Heart right ventricle (tissue), 16 donors: ENCODE results near the gene ZNF398. TPM values are rescaled to one million over a fixed set of nuclear protein-coding genes. Genes with fewer than 3 reads are reported as not detected.

ENCODE experiments used
- ATAC-seq, 8 donors: fragments of 200-7000 bp; cut with Tn5 transposase; one replicate each; pipeline ENCODE4 v1.9.1; 2020; ENCODE audit warnings: mild to moderate bottlenecking in 8 of 8, moderate library complexity in 8 of 8, moderate number of reproducible peaks in 1 of 8
- DNase-seq, 2 donors: peaks; one replicate each; pipeline ENCODE4 v3.0.0-alpha.2; 2020
- H3K27ac ChIP-seq, 10 donors: fragments of 200-600 bp; sonication (generic) in 2 of 10; one replicate each; pipeline versions ENCODE4 v1.5.0 to v1.8.0; 2020 to 2022; ENCODE audit warnings: mild to moderate bottlenecking in 3 of 10
- H3K27me3 ChIP-seq, 7 donors: fragments of 200-600 bp; one replicate each; pipeline ENCODE4 v1.8.0; 2021 to 2022; ENCODE audit warnings: mild to moderate bottlenecking in 2 of 7
- H3K36me3 ChIP-seq, 9 donors: fragments of 200-600 bp; sonication (generic) in 1 of 9; one replicate each; pipeline versions ENCODE4 v1.5.0 to v1.8.0; 2020 to 2022; ENCODE audit warnings: mild to moderate bottlenecking in 2 of 9
- H3K4me1 ChIP-seq, 9 donors: fragments of 200-600 bp; sonication (generic) in 1 of 9; one replicate each; pipeline versions ENCODE4 v1.5.0 to v1.8.0; 2020 to 2022; ENCODE audit warnings: mild to moderate bottlenecking in 4 of 9
- H3K4me3 ChIP-seq, 10 donors: fragments of 200-600 bp; sonication (generic) in 2 of 10; one replicate each; pipeline versions ENCODE4 v1.5.0 to v1.8.0; 2020 to 2022; ENCODE audit warnings: mild to moderate bottlenecking in 7 of 10, moderate library complexity in 2 of 10
- H3K9me3 ChIP-seq, 11 donors: fragments of 200-600 bp in 10 of 11; sonication (generic) in 2 of 11; one replicate each; pipeline versions ENCODE4 v1.5.0 to v1.8.0; 2013 to 2022; ENCODE audit warnings: mild to moderate bottlenecking in 2 of 11, control low read depth in 1 of 11, moderate library complexity in 1 of 11
- WGBS, 2 donors: extraction: QIAGEN DNeasy Blood & Tissue Kit; methylation state at CpG; one replicate each; pipeline ENCODE4 v1.1.7; 2013; ENCODE audit warnings: inconsistent platforms in 1 of 2; 5-methylcytosine and 5-hydroxymethylcytosine counted together
- intact Hi-C, 10 donors: fragments of 100-400 bp; cut with DNase I; formaldehyde crosslinking; loops; one replicate each; pipeline versions ENCODE4 v1.11.1 to v1.14.2; 2022
- long read RNA-seq, 3 donors: library from polyadenylated mRNA; unstranded; transcript quantifications; one replicate each; pipeline ENCODE4 v2.0.0, GENCODE V29; 2020 to 2021
- polyA plus RNA-seq, 2 donors: library from polyadenylated mRNA; stranded (reverse); fragments of 200-250 nt; gene quantifications; one replicate each; pipeline ENCODE4 v1.2.3, GENCODE V29; 2013
- total RNA-seq, 10 donors: library from RNA; stranded (reverse); fragmentation: NEBNext Ultra II Directional in 3 of 10; extraction: Animal tissue kit (Norgen Biotek cat#: 25700) in 3 of 10; gene quantifications; one replicate each; pipeline versions ENCODE4 v1.2.1 to v1.2.4, GENCODE V29; 2021 to 2023
- TF ChIP-seq, protein P1 (sequence below), 9 donors: fragments of 200-600 bp; sonication (generic) in 2 of 9; IDR thresholded peaks; one replicate each; pipeline versions ENCODE4 v1.5.0 to v1.8.0; 2021 to 2022; ENCODE audit warnings: antibody characterized with exemption in 9 of 9, mild to moderate bottlenecking in 5 of 9, moderate library complexity in 1 of 9
- donor health status: Arrhythmogenic right ventricular cardiomyopathy.
- donor health status: ischemic (EF 13 %, LVEDD 7.1; RV severe dilation, severe dysfunction).
- donor health status: healthy with polysubstance abuse.
- donor health status: DM: no; HTN: yes; CAD: no.
- donor health status: DM: no; HTN: no; CAD: no.
- donor health status: ischemic (EF 25% LVEDD 6.9; RV normal size, moderate dysfunction).
- donor health status: ischemic (EF 25% LVEDD 5.7; RV mildly dilated, moderate dysfunction).
- donor health status: healthy.
- donor health status: DM: yes; HTN: yes; CAD: no.
- donor health status: Ischemic cardiomyopathy.
- donor health status: ischemic (EF 35%, LVEDD 5.7; RV mildly dilated, moderate dysfunction).
- donor health status: nonischemic (EF 11% LVEDD 7.7; RV severe dilation, severe dysfunction).
- donor health status: DM: yes; HTN: yes; CAD: no.
- donor health status: PGD.
- donor health status: ischemic (EF 29% LVEDD 5.4; RV normal size, mild dysfunction).
- donor health status: nonischemic (EF 23%, LVEDD 6.1; RV moderate dilation, normal function).

The ZNF398 gene, protein sequence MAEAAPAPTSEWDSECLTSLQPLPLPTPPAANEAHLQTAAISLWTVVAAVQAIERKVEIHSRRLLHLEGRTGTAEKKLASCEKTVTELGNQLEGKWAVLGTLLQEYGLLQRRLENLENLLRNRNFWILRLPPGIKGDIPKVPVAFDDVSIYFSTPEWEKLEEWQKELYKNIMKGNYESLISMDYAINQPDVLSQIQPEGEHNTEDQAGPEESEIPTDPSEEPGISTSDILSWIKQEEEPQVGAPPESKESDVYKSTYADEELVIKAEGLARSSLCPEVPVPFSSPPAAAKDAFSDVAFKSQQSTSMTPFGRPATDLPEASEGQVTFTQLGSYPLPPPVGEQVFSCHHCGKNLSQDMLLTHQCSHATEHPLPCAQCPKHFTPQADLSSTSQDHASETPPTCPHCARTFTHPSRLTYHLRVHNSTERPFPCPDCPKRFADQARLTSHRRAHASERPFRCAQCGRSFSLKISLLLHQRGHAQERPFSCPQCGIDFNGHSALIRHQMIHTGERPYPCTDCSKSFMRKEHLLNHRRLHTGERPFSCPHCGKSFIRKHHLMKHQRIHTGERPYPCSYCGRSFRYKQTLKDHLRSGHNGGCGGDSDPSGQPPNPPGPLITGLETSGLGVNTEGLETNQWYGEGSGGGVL
- total RNA-seq = 1 to 10 TPM; 6.6 to 9.2 (median 7.8) TPM
- polyA plus RNA-seq = 1 to 10 TPM; 2.0 to 2.6 TPM
- long read RNA-seq, donor 1, transcript ZNF398-202 (6 exons, 2,860 nt) = major isoform, 6 of 14 reads
- long read RNA-seq, donor 1, partial matches to known transcripts = 2 of 14 reads
- long read RNA-seq, donor 1, other reads (novel, unspliced or antisense) = 6 of 14 reads
- long read RNA-seq, donor 2, transcript ZNF398-202 (6 exons, 2,860 nt) = major isoform, 5 of 15 reads
- long read RNA-seq, donor 2, partial matches to known transcripts = 9 of 15 reads
- long read RNA-seq, donor 2, other reads (novel, unspliced or antisense) = 1 of 15 reads
- long read RNA-seq, donor 3, partial matches to known transcripts = 0 of 9 reads
- long read RNA-seq, donor 3, other reads (novel, unspliced or antisense) = 8 of 9 reads

DNA sequence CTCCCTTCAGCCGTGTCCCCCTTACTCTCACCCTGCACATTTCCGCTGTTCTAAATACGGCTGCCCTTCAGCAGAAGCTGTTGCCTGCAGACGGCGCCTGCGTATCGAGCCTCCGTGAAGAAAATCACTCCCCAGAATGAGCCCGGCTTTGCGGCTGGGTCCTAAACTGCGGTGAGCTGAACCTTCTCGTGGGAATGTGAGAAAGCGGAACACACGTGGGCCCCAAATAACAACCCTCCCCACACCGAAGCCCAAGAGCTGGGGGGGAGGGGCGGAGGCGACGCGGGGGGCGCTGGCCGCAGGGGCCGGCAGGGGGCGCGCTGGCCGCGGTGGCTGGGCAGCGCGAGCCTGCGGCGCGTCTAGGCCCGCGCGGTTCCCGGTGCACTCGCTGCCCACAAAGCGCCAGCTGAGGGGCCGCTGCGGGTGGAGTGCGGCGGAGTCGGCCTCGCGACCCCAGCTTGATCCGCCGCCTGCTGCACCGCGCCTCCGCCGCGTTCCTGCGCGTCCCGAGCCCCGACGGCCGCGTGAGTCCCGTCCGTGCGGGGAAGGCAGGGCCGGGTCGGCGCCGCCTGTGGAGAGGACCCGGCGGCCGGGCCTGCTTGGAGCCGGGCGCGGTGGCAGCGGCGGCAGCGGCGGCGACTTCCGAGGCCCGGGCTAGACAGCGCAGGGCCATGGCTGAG, at the start of gene ZNF398:
Gene ZNF398, plus strand, starts transcription at position 382 of the 680 bp plus-strand sequence. Its CDS starts 290 bp downstream, at position 672.
- TF ChIP-seq, protein P1, sequence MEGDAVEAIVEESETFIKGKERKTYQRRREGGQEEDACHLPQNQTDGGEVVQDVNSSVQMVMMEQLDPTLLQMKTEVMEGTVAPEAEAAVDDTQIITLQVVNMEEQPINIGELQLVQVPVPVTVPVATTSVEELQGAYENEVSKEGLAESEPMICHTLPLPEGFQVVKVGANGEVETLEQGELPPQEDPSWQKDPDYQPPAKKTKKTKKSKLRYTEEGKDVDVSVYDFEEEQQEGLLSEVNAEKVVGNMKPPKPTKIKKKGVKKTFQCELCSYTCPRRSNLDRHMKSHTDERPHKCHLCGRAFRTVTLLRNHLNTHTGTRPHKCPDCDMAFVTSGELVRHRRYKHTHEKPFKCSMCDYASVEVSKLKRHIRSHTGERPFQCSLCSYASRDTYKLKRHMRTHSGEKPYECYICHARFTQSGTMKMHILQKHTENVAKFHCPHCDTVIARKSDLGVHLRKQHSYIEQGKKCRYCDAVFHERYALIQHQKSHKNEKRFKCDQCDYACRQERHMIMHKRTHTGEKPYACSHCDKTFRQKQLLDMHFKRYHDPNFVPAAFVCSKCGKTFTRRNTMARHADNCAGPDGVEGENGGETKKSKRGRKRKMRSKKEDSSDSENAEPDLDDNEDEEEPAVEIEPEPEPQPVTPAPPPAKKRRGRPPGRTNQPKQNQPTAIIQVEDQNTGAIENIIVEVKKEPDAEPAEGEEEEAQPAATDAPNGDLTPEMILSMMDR (IDR thresholded peaks at IDR 0.05) = peak; percentile 55 to 99 (median 81)
- peak; percentile 63 to 79 for DNase-seq
- H3K36me3 ChIP-seq = peaks cover 0 to 4% (median 0%) of the 10 kb centered on the region in 9 donors
- no peaks in the 10 kb centered on the region for H3K9me3 ChIP-seq
- H3K27ac ChIP-seq = peak within 1 kb of the TSS; percentile 45 to 95 (median 90)
- 1% methylated on average over 36 to 79 of the region's 79 CpGs for WGBS, 2 donors
- no peaks in the 10 kb centered on the region for H3K27me3 ChIP-seq
- peaks cover 0 to 29% (median 18%) of the 10 kb centered on the region in 9 donors for H3K4me1 ChIP-seq
- peak within 1 kb of the TSS; percentile 82 to 97 (median 92) for H3K4me3 ChIP-seq
- ATAC-seq = peak; percentile 86 to 97 (median 91)
- intact Hi-C loops = loop anchor here in 3 of 10 donors (1.0 to 2.0 kb wide), 2 partner anchors 20 to 21 kb away; partner anchors contain the start of gene ZNF425 (in 3 of the 3)

DNA sequence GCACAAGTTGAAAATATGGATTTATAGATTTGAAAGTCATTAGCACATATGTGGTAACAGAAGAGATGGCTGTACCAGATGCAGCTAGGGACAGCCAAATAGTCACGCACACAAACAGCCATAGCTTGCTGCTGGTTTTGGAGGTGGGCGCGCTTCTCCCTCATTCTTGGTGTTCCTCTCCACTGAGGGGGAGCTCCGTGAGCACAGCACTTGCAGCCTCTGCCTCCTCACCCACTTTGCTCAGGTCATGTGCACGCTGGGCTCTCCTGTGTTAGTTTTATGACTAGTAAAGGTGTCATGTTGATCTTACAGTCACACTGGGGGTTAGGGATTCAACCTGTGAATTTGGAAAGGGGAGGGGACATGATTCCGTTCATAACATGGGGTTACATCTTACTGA, 48.2 kb upstream of the ZNF398 start:
- Histone ChIP-seq H3K4me1 (no peaks in the 10 kb centered on the region), H3K36me3 (no peaks in the 10 kb centered on the region), H3K27ac (no peak overlapping the region), H3K9me3 (no peaks in the 10 kb centered on the region), H3K4me3 (no peak overlapping the region), H3K27me3 (no peaks in the 10 kb centered on the region)
- ATAC-seq = no peak
- no peak for DNase-seq
- intact Hi-C loops = no loop called here
- WGBS, 2 donors = 85 to 88% methylated on average over 6 of the region's 6 CpGs
- TF ChIP-seq, protein P1 (IDR thresholded peaks at IDR 0.05) = no peak

DNA sequence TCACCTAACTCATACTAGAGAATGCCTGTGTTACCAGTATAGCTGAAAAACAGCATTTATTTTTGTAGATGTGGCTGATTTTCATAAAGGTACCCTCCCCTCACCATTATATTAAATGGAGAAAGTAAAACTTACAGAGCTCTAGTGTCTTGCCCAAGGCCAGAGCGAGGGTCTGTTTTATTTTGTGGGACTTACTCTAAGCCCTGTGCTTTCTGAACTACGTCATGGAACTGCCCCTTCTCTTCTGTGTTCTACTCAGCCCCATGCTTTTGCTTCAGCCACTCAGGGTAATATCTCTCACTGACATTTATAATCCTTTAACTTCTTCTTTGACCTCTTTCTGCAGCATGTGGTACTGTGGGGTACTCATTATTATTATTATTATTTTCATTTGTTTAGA, 46.4 kb upstream of the ZNF398 start:
- DNase-seq = no peak
- no peak for ATAC-seq
- peaks cover 0 to 3% (median 0%) of the 10 kb centered on the region in 9 donors for H3K36me3 ChIP-seq
- 94 to 98% methylated on average over 2 of the region's 2 CpGs for WGBS, 2 donors
- H3K4me1 ChIP-seq = no peaks in the 10 kb centered on the region
- intact Hi-C loops = no loop called here
- TF ChIP-seq, protein P1 (IDR thresholded peaks at IDR 0.05) = no peak
- H3K4me3 ChIP-seq = no peak overlapping the region
- no peak overlapping the region for H3K27ac ChIP-seq
- H3K9me3 ChIP-seq = no peaks in the 10 kb centered on the region
- no peaks in the 10 kb centered on the region for H3K27me3 ChIP-seq
